Chondrocyte (in vitro differentiated cells): ENCODE data around the gene ECT2. TPM values are rescaled to one million over a fixed set of nuclear protein-coding genes. Genes with fewer than 3 reads are reported as not detected.
A peak's percentile ranks its signal among the peaks of the same experiment; 100 is the strongest.
"Not testable (repeated sequence)": the region's sequence is repeated elsewhere in the genome, so short reads cannot be mapped to it uniquely, and the experiment has no call there.

Source experiments
- DNase-seq: peaks from one replicate; pipeline ENCODE4 v3.0.0; 2021; ENCODE audit warnings: mixed read lengths, low spot score
- H3K27ac Mint-ChIP-seq: one replicate; pipeline ENCODE4 v1.8.0; 2021; ENCODE audit warnings: mild to moderate bottlenecking, moderate library complexity, mixed read lengths; ENCODE audit not compliant: unreplicated experiment
- H3K27me3 Mint-ChIP-seq: 2 replicates; pipeline ENCODE4 v1.8.0; 2021; ENCODE audit warnings: low read depth, mixed read lengths
- H3K36me3 Mint-ChIP-seq: 2 replicates; pipeline ENCODE4 v1.8.0; 2021; ENCODE audit warnings: low read depth, mixed read lengths
- H3K4me1 Mint-ChIP-seq: 2 replicates; pipeline ENCODE4 v1.8.0; 2021; ENCODE audit warnings: low read depth, mild to moderate bottlenecking, mixed read lengths
- H3K4me3 Mint-ChIP-seq: one replicate; pipeline ENCODE4 v1.8.0; 2021; ENCODE audit warnings: mild to moderate bottlenecking, moderate library complexity, mixed read lengths; ENCODE audit not compliant: unreplicated experiment
- H3K9me3 Mint-ChIP-seq: 2 replicates; pipeline ENCODE4 v1.8.0; 2021; ENCODE audit warnings: low read depth, mixed read lengths
- total RNA-seq: library from RNA; stranded (reverse); gene quantifications from 3 replicates; pipeline ENCODE4 v1.2.1, GENCODE V29; 2021
- TF ChIP-seq, protein P1 (sequence below): fragments of 200-600 bp; sonication (generic); IDR thresholded peaks from 2 replicates; pipeline ENCODE4 v1.5.0; 2021; ENCODE audit warnings: antibody characterized with exemption, mild to moderate bottlenecking, moderate library complexity

The ECT2 gene
- total RNA-seq, 1 donor from 2014 or later, result 17.2 TPM

DNA sequence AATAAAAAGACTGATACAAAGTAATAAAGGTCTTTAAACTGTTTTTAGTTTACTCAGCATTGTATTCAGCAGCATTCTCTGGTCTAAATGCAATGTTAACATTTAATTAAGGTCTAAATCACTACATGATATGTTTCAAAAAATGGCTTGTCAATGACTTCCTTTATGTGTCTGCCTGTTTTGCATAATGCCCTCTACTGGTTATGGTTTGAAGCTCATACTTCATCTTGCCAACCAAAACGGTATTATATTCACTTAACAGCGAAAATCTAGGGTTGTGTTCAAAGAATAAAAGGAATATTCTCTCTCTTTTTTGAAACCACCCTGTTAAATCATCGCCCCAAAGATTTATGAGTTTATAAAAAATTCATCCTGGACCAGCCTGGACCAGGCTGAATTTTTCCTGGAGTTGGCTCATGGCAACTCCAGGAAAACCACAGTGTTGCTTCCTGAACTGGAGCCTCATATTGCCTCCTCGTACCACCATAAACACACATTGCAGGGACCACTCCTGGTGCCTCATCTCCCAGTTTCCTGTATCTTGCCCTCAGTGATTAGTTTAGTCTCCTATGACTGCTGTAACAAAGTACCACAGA is 32.9 kb upstream of the ECT2 start:
- Mint-ChIP-seq H3K27ac (no peak overlapping the region), H3K36me3 (peaks cover 9% of the 10 kb centered on the region), H3K27me3 (no peaks in the 10 kb centered on the region), H3K9me3 (peaks cover 14% of the 10 kb centered on the region), H3K4me3 (no peak overlapping the region), H3K4me1 (no peaks in the 10 kb centered on the region)
- no peak for DNase-seq
- TF ChIP-seq, protein P1, sequence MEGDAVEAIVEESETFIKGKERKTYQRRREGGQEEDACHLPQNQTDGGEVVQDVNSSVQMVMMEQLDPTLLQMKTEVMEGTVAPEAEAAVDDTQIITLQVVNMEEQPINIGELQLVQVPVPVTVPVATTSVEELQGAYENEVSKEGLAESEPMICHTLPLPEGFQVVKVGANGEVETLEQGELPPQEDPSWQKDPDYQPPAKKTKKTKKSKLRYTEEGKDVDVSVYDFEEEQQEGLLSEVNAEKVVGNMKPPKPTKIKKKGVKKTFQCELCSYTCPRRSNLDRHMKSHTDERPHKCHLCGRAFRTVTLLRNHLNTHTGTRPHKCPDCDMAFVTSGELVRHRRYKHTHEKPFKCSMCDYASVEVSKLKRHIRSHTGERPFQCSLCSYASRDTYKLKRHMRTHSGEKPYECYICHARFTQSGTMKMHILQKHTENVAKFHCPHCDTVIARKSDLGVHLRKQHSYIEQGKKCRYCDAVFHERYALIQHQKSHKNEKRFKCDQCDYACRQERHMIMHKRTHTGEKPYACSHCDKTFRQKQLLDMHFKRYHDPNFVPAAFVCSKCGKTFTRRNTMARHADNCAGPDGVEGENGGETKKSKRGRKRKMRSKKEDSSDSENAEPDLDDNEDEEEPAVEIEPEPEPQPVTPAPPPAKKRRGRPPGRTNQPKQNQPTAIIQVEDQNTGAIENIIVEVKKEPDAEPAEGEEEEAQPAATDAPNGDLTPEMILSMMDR, result peak; percentile 62

DNA sequence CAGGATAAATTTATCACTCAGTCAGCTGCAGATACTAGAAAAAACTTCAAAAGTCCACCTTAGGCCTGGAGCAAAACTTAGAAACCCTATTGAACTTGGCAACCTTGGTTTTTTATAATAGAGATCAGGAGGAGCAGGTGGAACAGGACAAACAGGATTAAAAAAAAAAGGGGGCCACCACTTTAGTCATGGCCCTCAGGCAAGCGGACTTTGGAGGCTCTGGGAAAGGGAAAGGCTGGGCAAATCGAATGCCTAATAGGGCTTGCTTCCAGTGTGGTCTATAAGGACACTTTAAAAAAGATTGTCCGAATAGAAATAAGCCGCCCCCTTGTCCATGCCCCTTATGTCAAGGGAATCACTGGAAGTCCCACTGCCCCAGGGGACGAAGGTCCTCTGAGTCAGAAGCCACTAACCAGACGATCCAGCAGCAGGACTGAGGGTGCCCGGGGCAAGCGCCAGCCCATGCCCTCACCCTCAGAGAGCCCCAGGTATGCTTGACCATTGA is 27.9 kb upstream of the ECT2 start:
- H3K27ac Mint-ChIP-seq, H3K4me3 Mint-ChIP-seq, H3K27me3 Mint-ChIP-seq, H3K4me1 Mint-ChIP-seq, DNase-seq: not testable (repeated sequence)
- peaks cover 27% of the 10 kb centered on the region for H3K9me3 Mint-ChIP-seq
- peaks cover 13% of the 10 kb centered on the region for H3K36me3 Mint-ChIP-seq

DNA sequence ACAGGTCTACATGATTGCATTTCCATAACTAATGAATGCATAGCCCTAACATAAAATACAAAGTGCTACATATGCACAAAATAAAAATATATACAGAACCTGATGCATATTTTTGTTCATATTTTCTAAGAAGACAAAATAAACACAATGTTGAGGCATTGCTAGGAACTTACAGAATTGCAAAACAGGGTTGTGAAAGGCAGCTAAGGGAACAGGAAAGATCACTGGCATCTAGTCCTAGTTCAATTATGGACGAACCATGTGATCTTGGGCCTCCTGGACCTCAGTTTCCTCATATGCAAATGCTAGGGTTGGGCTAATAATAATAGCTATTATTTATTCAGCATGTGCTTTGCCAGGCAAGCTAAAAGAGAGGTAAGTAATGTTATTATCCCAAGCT is 24.1 kb upstream of the ECT2 start:
- peaks cover 5% of the 10 kb centered on the region for H3K36me3 Mint-ChIP-seq
- H3K27ac Mint-ChIP-seq, result no peak overlapping the region
- peaks cover 13% of the 10 kb centered on the region for H3K9me3 Mint-ChIP-seq
- no peaks in the 10 kb centered on the region for H3K4me1 Mint-ChIP-seq
- TF ChIP-seq, protein P1, result no peak
- no peak for DNase-seq
- no peaks in the 10 kb centered on the region for H3K27me3 Mint-ChIP-seq
- no peak overlapping the region for H3K4me3 Mint-ChIP-seq

DNA sequence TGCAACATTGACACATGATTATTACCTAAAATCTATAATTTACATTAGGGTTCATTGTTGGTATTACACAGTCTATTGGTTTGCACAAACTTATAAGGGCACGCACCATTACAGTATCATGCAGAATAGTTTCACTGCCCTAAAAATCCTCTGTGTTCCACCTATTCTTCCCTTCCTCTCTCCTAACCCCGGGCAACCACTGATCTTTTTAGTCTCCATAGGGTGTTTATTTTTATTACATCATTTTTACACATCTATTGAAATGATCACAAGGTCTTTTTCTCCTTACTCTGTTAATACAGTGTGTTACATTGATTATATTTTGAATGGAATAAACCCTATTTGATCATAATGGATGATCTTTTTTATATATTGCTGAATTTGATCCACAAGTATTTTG is 15.5 kb upstream of the ECT2 start:
- Mint-ChIP-seq H3K27me3 (no peaks in the 10 kb centered on the region), H3K4me3 (no peak overlapping the region), H3K27ac (no peak overlapping the region), H3K36me3 (no peaks in the 10 kb centered on the region), H3K4me1 (no peaks in the 10 kb centered on the region), H3K9me3 (no peaks in the 10 kb centered on the region)
- TF ChIP-seq, protein P1, result no peak
- DNase-seq, result no peak

DNA sequence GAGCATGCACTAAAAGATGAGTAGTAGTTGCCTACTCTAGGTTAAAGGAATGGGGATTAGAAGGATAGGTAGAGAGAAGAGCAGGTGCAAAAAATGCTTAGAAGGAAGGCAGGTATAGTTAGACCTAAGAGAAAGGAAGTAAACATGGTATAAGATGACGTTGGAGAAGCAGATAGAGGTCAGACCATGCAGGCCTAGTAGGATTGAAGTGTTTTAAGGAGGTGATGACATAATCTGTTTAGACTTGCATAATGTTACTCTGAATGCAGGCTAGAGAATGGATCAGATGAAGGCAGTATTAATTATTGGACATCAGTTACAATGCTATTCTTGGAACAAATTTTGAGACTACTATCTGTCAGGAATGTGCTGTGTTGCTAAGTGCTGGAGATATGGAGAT is 11.1 kb upstream of the ECT2 start:
- Mint-ChIP-seq H3K36me3 (no peaks in the 10 kb centered on the region), H3K9me3 (no peaks in the 10 kb centered on the region), H3K27me3 (no peaks in the 10 kb centered on the region), H3K4me1 (no peaks in the 10 kb centered on the region), H3K4me3 (no peak overlapping the region), H3K27ac (no peak overlapping the region)
- DNase-seq, result no peak
- TF ChIP-seq, protein P1, result no peak

DNA sequence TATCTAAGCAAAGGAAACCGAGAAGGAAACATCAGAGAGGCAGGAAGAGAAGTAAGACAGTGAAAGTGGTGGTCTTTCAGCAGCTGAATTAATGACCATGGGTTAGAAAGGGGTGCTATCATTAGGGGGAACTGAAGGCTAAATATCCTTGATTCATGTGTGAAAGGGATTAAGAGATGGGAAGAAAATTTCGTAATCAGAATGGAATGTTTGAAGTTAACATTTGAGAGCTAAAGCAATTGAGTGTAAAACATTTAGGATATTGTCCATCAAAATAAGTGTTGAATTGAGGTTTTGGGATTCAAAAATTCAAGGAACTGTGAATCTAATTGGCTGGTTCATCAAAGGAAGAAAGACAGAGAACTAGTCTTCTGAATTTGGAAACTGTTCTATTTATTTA is 4.1 kb upstream of the ECT2 start:
- Mint-ChIP-seq H3K9me3 (no peaks in the 10 kb centered on the region), H3K36me3 (no peaks in the 10 kb centered on the region), H3K4me3 (no peak overlapping the region), H3K27ac (peak overlapping the region; percentile 24), H3K27me3 (no peaks in the 10 kb centered on the region), H3K4me1 (peaks cover 35% of the 10 kb centered on the region)
- DNase-seq, result no peak
- TF ChIP-seq, protein P1, result no peak
